Measurements from ENCODE around the gene KDELR3.
A peak's percentile ranks its signal among the peaks of the same experiment; 100 is the strongest.

Gene KDELR3

GRCh38 chr22:38467904-38468442 is at the start of gene KDELR3:
TSS of gene KDELR3 (plus strand) at chr22:38468096. CDS start at chr22:38468234, 138 bp downstream.
- DNase-seq = no peak

- DNase-seq = no peak
Measured at GRCh38 chr22:38418589-38418988, 49.3 kb upstream of the KDELR3 start.

GRCh38 chr22:38419121-38419857 is 48.6 kb upstream of the KDELR3 start:
- no peak for DNase-seq

- DNase-seq = no peak
Measured at GRCh38 chr22:38419858-38420160, 48.1 kb upstream of the KDELR3 start.

- DNase-seq = no peak
Measured at GRCh38 chr22:38420734-38421133, 47.2 kb upstream of the KDELR3 start.

GRCh38 chr22:38422611-38423511 is 45.0 kb upstream of the KDELR3 start:
- DNase-seq = peak in 1 of 2 experiments; percentile 47

GRCh38 chr22:38423512-38424503 is 44.1 kb upstream of the KDELR3 start:
- no peak for DNase-seq

GRCh38 chr22:38424525-38425080 is 43.3 kb upstream of the KDELR3 start:
- no peak for DNase-seq

- no peak for DNase-seq
Measured at GRCh38 chr22:38426628-38427027, 41.3 kb upstream of the KDELR3 start.

- DNase-seq = no peak
Measured at GRCh38 chr22:38427465-38427864, 40.4 kb upstream of the KDELR3 start.

GRCh38 chr22:38427940-38428339 is 40.0 kb upstream of the KDELR3 start:
- no peak for DNase-seq

- DNase-seq = no peak
Measured at GRCh38 chr22:38428714-38429113, 39.2 kb upstream of the KDELR3 start.

GRCh38 chr22:38429499-38430068 is 38.3 kb upstream of the KDELR3 start:
- no peak for DNase-seq

- no peak for DNase-seq
Measured at GRCh38 chr22:38431266-38432010, 36.5 kb upstream of the KDELR3 start.

GRCh38 chr22:38432264-38432663 is 35.6 kb upstream of the KDELR3 start:
- DNase-seq = no peak

- DNase-seq = no peak
Measured at GRCh38 chr22:38433871-38434270, 34.0 kb upstream of the KDELR3 start.

- DNase-seq = no peak
Measured at GRCh38 chr22:38435010-38435409, 32.9 kb upstream of the KDELR3 start.

GRCh38 chr22:38435965-38436364 is 31.9 kb upstream of the KDELR3 start:
- no peak for DNase-seq

GRCh38 chr22:38436629-38437395 is 31.1 kb upstream of the KDELR3 start:
- no peak for DNase-seq

- no peak for DNase-seq
Measured at GRCh38 chr22:38437416-38437815, 30.5 kb upstream of the KDELR3 start.
